Central memory CD8-positive, alpha-beta T cell (primary cell): ENCODE data around the gene NUSAP1.
"Not testable (repeated sequence)": the region's sequence is repeated elsewhere in the genome, so short reads cannot be mapped to it uniquely, and the experiment has no call there.

ENCODE experiments used
- ATAC-seq: fragments of 150-1000 bp; cut with Tn5 transposase; replicated peaks from 2 replicates; pipeline ENCODE4 v1.10.0; 2022; ENCODE audit warnings: mild to moderate bottlenecking, moderate FRiP score, moderate number of reproducible peaks; ENCODE audit not compliant: poor library complexity, severe bottlenecking; ENCODE audit errors: extremely low read depth
- DNase-seq, 2 donors: peaks; one replicate each; pipeline ENCODE4 v3.0.0; 2021; ENCODE audit warnings: low spot score in 2 of 2
- H3K27ac Mint-ChIP-seq: one replicate; pipeline ENCODE4 v1.8.0; 2022; ENCODE audit warnings: low read depth, mild to moderate bottlenecking, moderate library complexity, mixed read lengths
- H3K27me3 Mint-ChIP-seq: one replicate; pipeline ENCODE4 v1.8.0; 2022; ENCODE audit warnings: mixed read lengths
- H3K36me3 Mint-ChIP-seq: one replicate; pipeline ENCODE4 v1.8.0; 2022; ENCODE audit warnings: mild to moderate bottlenecking, moderate library complexity, mixed read lengths; ENCODE audit not compliant: insufficient read depth
- H3K4me1 Mint-ChIP-seq: one replicate; pipeline ENCODE4 v1.8.0; 2022; ENCODE audit warnings: mixed read lengths
- H3K4me3 Mint-ChIP-seq: one replicate; pipeline ENCODE4 v1.8.0; 2022; ENCODE audit warnings: mild to moderate bottlenecking, moderate library complexity, mixed read lengths
- H3K9me3 Mint-ChIP-seq: one replicate; pipeline ENCODE4 v1.8.0; 2022; ENCODE audit warnings: mixed read lengths

The NUSAP1 gene

GRCh38 chr15:41301587-41301986 lies 31.1 kb upstream of the NUSAP1 start:
- Mint-ChIP-seq H3K4me1 (peaks cover 12% of the 10 kb centered on the region), H3K27me3 (no peaks in the 10 kb centered on the region), H3K9me3 (no peaks in the 10 kb centered on the region), H3K27ac (peak overlapping the region; percentile 49), H3K36me3 (peaks cover 22% of the 10 kb centered on the region), H3K4me3 (no peak overlapping the region)
- ATAC-seq (no peak), DNase-seq (no peak)

DNA sequence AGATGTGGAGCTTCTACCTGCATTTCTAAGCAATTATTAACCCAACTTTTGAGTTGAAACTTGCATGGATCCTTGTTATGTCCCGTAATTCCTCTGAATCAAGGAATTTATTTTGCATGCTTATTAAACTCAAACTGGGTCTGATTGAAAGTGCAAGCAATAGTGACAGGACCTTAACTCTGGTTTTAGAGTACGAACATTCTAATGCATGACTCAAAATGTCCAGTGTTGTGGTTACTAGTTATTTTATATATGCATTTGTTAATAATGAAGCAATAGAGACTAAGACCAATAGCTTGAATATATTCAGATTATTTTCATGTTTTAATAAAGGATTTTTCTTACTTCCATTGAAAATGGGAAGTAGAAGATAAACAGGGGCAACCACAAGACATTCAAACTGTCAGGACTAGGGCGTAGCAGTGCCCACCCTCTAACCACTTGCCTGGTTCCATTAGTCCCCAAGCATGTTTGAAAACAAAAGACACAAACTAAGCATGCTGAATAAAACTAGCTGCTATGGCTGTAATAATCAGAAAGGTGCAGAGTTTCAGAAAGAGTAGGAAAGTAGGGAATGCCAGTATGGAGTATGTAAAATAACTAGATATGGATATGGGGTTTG lies 28.4 kb upstream of the NUSAP1 start:
- Mint-ChIP-seq H3K36me3 (peaks cover 6% of the 10 kb centered on the region), H3K4me3 (no peak overlapping the region), H3K27ac (no peak overlapping the region), H3K9me3 (no peaks in the 10 kb centered on the region), H3K4me1 (peaks cover 12% of the 10 kb centered on the region), H3K27me3 (no peaks in the 10 kb centered on the region)
- DNase-seq (no peak), ATAC-seq (no peak)

DNA sequence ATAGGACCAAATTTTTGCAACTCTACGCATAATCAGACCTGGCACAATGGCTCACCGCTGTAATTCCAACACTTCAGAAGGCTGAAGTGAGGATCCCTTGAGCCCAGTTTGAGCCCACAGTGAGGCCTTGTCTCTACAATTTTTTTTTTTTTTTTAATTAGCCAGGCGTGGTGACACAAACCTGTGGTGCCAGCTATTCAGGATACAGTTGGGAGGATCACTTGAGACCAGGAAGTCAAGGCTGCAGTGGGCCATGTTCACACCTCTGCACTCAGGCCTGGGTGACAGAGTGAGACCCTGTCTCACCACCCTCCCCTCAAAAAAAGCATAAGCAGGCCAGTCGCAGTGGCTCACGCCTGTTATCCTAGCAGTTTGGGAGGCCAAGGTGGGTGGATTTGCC lies 25.0 kb upstream of the NUSAP1 start:
- H3K27ac Mint-ChIP-seq = no peak overlapping the region
- no peaks in the 10 kb centered on the region for H3K9me3 Mint-ChIP-seq
- ATAC-seq = no peak
- DNase-seq = no peak
- H3K4me1 Mint-ChIP-seq = peaks cover 3% of the 10 kb centered on the region
- H3K27me3 Mint-ChIP-seq = no peaks in the 10 kb centered on the region
- no peak overlapping the region for H3K4me3 Mint-ChIP-seq
- H3K36me3 Mint-ChIP-seq = peaks cover 5% of the 10 kb centered on the region

- no peak for ATAC-seq
- Mint-ChIP-seq H3K4me1 (no peaks in the 10 kb centered on the region), H3K9me3 (no peaks in the 10 kb centered on the region), H3K27ac (no peak overlapping the region), H3K27me3 (no peaks in the 10 kb centered on the region), H3K4me3 (no peak overlapping the region), H3K36me3 (peaks cover 6% of the 10 kb centered on the region)
- no peak for DNase-seq
Measured at GRCh38 chr15:41309226-41309905, 23.3 kb upstream of the NUSAP1 start.

GRCh38 chr15:41320805-41321330 lies 11.8 kb upstream of the NUSAP1 start:
- not testable (repeated sequence) for DNase-seq, H3K4me3 Mint-ChIP-seq, ATAC-seq, H3K27ac Mint-ChIP-seq, H3K9me3 Mint-ChIP-seq, H3K27me3 Mint-ChIP-seq, H3K4me1 Mint-ChIP-seq, H3K36me3 Mint-ChIP-seq

GRCh38 chr15:41323611-41324010 lies 9.1 kb upstream of the NUSAP1 start:
- no peak for DNase-seq
- Mint-ChIP-seq H3K27me3 (no peaks in the 10 kb centered on the region), H3K36me3 (peaks cover 2% of the 10 kb centered on the region), H3K9me3 (no peaks in the 10 kb centered on the region), H3K27ac (peak overlapping the region; percentile 32), H3K4me3 (no peak overlapping the region), H3K4me1 (no peaks in the 10 kb centered on the region)
- no peak for ATAC-seq

GRCh38 chr15:41331281-41331680 lies 1.4 kb upstream of the NUSAP1 start:
- no peak for DNase-seq
- H3K4me1 Mint-ChIP-seq = peaks cover 20% of the 10 kb centered on the region
- ATAC-seq = no peak
- peaks cover 10% of the 10 kb centered on the region for H3K36me3 Mint-ChIP-seq
- H3K9me3 Mint-ChIP-seq = no peaks in the 10 kb centered on the region
- peak overlapping the region; percentile 97 for H3K4me3 Mint-ChIP-seq
- H3K27ac Mint-ChIP-seq = peak overlapping the region; percentile 96
- H3K27me3 Mint-ChIP-seq = no peaks in the 10 kb centered on the region

DNA sequence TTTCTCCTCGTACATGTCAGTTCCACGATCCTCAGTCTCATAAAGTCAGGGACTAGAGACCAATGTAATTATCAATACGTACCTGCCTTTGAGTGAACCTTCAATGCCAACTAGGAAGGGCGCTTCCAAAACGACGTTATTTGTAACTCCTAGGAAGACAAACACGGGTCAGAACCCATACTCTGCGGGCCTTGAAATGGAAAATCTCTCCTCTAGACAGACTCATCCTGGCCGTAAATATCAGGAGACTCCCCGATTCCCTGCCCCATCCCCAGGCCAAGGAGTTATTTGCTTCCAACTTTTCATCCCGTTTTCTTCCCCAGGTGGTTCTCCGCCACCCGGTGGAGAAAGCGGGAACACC lies 868 bp upstream of the NUSAP1 start:
- Mint-ChIP-seq H3K27me3 (no peaks in the 10 kb centered on the region), H3K36me3 (peaks cover 10% of the 10 kb centered on the region), H3K4me1 (peaks cover 24% of the 10 kb centered on the region), H3K4me3 (peak overlapping the region; percentile 97), H3K9me3 (no peaks in the 10 kb centered on the region), H3K27ac (peak overlapping the region; percentile 96)
- ATAC-seq (no peak), DNase-seq (no peak)

GRCh38 chr15:41333026-41333562 lies 413 bp downstream of the NUSAP1 start:
- Mint-ChIP-seq H3K36me3 (peaks cover 10% of the 10 kb centered on the region), H3K27ac (peak overlapping the region; percentile 96), H3K4me1 (peaks cover 30% of the 10 kb centered on the region), H3K27me3 (no peaks in the 10 kb centered on the region), H3K4me3 (peak overlapping the region; percentile 97), H3K9me3 (no peaks in the 10 kb centered on the region)
- ATAC-seq = peak; percentile 33
- DNase-seq = no peak

DNA sequence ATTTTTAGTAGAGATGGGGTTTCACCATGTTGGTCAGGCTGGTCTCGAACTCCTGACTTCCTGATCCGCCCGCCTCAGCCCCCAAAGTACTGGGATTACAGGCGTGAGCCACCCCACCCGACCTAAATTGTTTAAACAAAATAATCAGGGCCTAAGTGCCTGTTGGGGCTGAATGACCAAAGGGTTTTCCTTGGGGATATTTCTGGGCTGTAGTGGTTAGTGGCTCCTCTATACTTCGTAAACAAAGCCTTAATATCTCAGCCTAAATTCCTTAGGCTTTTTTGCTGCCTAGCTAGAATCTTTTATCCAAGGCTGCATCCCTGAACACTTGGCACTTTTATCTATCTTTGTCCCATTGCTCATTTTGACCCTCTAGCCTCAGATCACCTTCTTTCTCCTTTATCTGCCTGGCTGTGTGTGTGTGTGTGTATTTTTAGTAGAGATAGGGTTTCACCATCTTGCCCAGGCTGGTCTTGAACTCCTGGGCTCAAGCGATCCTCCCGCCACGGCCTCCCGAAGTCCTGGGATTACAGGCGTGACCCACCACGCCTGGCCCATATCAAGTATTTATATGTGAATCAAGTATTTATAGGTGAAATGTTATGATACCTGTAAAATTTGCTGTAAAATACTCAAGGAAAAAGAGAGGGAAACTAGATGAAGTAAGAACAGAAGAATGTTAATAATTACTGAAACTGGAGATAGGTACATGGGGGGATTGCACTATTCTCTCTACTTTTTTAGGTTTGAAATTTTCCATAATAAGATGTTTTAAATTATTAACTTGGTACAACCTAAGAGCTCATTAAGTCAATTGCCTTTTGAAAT lies 1.8 kb downstream of the NUSAP1 start:
- ATAC-seq (no peak), DNase-seq (no peak)
- H3K9me3 Mint-ChIP-seq = no peaks in the 10 kb centered on the region
- H3K27me3 Mint-ChIP-seq = no peaks in the 10 kb centered on the region
- peaks cover 10% of the 10 kb centered on the region for H3K36me3 Mint-ChIP-seq
- peak overlapping the region; percentile 97 for H3K4me3 Mint-ChIP-seq
- H3K27ac Mint-ChIP-seq = peak overlapping the region; percentile 96
- peaks cover 35% of the 10 kb centered on the region for H3K4me1 Mint-ChIP-seq

- peaks cover 11% of the 10 kb centered on the region for H3K36me3 Mint-ChIP-seq
- no peaks in the 10 kb centered on the region for H3K27me3 Mint-ChIP-seq
- H3K4me3 Mint-ChIP-seq = no peak overlapping the region
- peak overlapping the region; percentile 23 for H3K27ac Mint-ChIP-seq
- peaks cover 34% of the 10 kb centered on the region for H3K4me1 Mint-ChIP-seq
- H3K9me3 Mint-ChIP-seq = no peaks in the 10 kb centered on the region
- ATAC-seq (no peak), DNase-seq (no peak)
Measured at GRCh38 chr15:41336549-41336948, 3.9 kb downstream of the NUSAP1 start.

GRCh38 chr15:41337047-41337446 lies 4.4 kb downstream of the NUSAP1 start:
- ATAC-seq = no peak

More at GRCh38 chr15:41337047-41337446, 4.4 kb downstream of the NUSAP1 start:
- Mint-ChIP-seq H3K36me3 (peaks cover 11% of the 10 kb centered on the region), H3K27ac (peak overlapping the region; percentile 23), H3K27me3 (no peaks in the 10 kb centered on the region), H3K9me3 (no peaks in the 10 kb centered on the region), H3K4me1 (peaks cover 29% of the 10 kb centered on the region), H3K4me3 (no peak overlapping the region)
- no peak for DNase-seq
